Activated CD4-positive, alpha-beta T cell treated with anti-CD3 and anti-CD28 coated beads, Interleukin-2, Interleukin-4, amounts not matched to agents 100 ng/mL and 50 ng/mL, durations not matched to agents 16 hours and 8 hours (primary cell): Measurements from ENCODE around the gene ASPA.
"Not testable (repeated sequence)": the region's sequence is repeated elsewhere in the genome, so short reads cannot be mapped to it uniquely, and the experiment has no call there.

ENCODE experiments used
- DNase-seq: peaks from one replicate; pipeline ENCODE4 v3.0.0-alpha.2; 2020; ENCODE audit warnings: low spot score

Gene ASPA

GRCh38 chr17:3507869-3508268, 32.1 kb downstream of the ASPA start:
- DNase-seq = no peak

DNA sequence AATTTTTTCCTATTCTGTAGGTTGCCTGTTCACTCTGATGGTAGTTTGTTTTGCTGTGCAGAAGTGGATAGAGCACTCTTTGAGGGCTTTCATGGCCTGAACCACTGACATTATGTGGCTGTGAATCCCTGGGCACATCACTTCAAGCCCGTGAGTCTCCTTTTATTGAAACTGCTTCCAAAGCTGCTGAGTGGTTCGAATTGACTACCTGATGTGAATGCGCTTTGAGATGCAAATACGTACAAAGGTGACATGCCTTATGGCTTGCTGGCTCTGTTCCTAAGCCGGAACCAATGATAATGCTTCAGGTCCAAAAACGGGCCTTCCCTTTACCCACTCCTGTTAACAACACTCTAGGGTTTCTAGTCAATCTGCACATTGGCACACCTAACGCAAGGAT, 34.3 kb downstream of the ASPA start:
- DNase-seq = no peak

GRCh38 chr17:3511852-3512504, 36.2 kb downstream of the ASPA start:
- no peak for DNase-seq

- DNase-seq = no peak
Measured at GRCh38 chr17:3512505-3513171, 36.8 kb downstream of the ASPA start.

DNA sequence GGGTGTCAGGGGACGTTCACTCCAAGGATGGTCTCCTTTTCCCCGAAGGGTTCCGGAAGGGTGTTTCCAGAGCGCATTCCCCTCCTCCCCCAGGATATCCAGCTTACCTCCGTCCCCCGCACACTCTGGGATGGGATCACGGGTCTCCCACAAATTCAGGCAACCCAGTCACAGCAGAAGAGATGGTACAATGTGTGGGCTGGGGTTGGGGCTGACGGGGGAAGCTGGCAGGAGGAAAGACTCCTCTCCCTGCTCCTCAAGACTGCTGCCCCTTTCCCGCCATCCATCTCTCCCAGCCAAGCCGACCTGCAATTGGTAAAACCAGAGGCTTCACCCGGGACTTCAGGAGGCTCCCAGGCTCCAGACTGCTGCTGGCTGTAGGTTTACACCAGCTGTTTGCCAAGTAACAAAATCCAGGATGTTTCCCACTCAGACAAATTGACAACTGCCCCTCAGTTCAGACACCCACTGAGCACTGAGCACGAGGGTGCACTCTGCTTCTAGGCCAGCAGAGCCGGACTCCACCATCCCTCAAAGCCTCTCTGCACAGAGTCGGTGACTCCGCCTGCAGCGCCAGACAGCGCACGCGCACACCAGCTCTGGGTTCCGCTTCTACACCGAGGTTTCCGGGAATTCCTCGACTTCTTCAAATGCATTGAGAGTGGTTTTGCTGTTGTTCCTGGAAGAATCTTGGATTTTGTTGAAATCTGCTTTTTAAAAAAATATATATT, 37.7 kb downstream of the ASPA start:
- DNase-seq = no peak

- DNase-seq = not testable (repeated sequence)
Measured at GRCh38 chr17:3514167-3514566, 38.4 kb downstream of the ASPA start.

DNA sequence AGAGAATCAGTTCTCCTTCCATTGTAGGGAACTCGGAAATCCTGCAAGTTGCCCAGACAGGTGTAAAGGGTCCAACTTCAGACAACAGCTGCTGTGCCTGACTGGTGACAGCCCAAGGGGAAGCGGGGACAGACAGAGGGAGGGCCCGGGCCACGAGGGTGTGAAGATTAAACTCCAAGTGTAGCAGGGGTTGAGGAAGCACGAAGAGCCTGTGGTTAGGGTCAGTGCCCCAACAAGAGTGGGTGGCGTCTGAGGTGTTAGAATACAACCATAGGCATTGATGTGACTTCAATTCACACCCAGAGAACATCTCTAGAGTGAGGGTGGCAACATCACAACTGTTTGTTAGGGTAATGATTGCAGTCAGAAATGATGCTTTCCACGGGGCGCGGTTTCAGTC, 39.1 kb downstream of the ASPA start:
- DNase-seq = no peak

- DNase-seq = not testable (repeated sequence)
Measured at GRCh38 chr17:3519472-3519871, 43.7 kb downstream of the ASPA start.

DNA sequence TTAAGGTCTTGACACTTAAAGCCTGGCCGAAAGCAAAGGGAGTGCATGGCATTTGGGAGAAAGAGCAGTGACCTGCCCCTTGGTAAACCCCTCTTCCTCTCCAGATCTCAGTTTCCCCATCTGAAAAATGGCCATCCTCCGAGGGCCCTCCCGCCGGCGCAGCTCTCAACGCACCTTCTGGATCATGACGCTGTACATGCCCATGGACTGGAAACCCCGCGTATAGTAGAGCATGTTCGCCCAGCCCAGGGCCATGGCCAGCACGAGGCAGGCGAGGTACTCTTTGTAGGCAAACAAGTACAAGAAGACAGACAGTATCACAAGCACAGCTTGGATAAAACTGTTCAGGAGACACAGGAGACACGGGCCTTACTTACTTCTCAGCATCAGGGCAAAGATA, 48.2 kb downstream of the ASPA start:
- no peak for DNase-seq

DNA sequence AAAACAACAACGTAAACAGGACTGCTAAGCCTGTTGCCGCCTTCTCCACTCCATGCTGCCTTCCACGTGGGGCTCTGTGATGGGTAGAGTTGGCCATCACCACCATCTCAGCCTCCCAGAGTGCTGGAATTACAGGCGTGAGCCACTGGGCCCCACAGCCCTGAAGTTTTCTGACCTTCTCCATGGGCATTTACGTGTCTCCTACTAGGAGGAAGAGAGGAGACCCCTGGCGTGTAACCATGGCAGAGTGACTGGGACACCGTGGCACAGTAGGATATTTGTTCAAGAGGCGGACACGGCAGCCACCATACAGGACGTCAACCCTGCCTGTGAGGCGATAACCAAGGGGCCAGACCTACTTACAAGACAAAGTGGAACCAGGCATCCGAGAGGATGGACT, 50.7 kb downstream of the ASPA start:
- DNase-seq = no peak

GRCh38 chr17:3526971-3527370, 51.2 kb downstream of the ASPA start:
- no peak for DNase-seq

- no peak for DNase-seq
Measured at GRCh38 chr17:3527468-3527867, 51.7 kb downstream of the ASPA start.

- no peak for DNase-seq
Measured at GRCh38 chr17:3527896-3528295, 52.1 kb downstream of the ASPA start.

- no peak for DNase-seq
Measured at GRCh38 chr17:3528403-3528851, 52.6 kb downstream of the ASPA start.

DNA sequence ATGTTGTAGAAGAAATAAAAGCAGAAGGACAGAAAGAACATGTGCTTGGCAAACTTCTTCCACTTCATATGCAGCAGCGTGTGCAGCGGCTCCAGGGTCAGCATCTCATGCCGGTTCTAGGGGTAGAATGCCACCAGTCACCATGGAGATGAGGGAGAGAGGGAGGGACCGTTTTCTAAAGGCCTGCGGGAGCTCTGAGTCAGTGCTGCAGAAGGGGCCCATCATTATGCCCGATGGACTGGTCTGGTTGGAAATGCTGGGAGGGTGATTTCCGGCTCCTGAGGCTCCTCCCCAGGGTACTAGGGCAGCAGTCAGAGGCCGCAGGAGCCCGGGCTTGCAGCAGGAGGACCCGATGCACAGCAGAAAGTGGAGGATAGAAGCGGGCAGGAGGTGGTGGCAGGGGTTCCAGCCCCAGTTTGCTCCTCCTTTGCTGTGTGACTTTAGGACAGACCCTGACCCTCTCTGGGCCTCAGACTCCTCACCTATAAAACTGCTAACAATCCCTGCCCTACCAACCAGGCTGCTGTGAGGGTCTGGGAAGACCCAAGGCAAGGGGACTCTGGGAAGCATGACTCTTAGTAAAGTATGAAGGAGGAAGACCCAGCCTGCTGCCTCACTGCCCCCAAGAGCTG, 53.2 kb downstream of the ASPA start:
- no peak for DNase-seq

GRCh38 chr17:3529817-3530741, 54.3 kb downstream of the ASPA start:
- no peak for DNase-seq

- no peak for DNase-seq
Measured at GRCh38 chr17:3531266-3532101, 55.7 kb downstream of the ASPA start.

GRCh38 chr17:3532106-3532858, 56.5 kb downstream of the ASPA start:
- no peak for DNase-seq

- DNase-seq = no peak
Measured at GRCh38 chr17:3532859-3533142, 57.0 kb downstream of the ASPA start.

DNA sequence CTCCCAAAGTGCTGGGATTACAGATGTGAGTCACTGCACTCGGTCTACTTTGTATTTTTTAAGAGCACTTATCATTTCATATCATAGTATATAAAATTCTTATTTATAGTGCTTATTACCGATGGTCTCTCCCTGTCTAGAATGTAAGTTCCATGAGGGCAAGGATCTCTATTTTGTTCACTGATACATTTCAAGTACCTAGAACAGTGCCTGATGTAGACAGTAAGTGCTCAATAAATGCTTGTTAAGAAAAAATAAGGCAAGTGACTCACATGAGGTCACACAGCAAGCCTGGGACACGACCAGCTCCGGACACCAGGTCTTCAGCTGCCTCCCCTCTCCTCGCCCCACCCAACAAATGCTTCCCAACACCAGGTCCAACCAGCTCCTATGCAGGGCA, 58.0 kb downstream of the ASPA start:
- no peak for DNase-seq
